ENCODE data around the gene VPS25. TPM values are rescaled to one million over a fixed set of nuclear protein-coding genes. Genes with fewer than 3 reads are reported as not detected.
"Not testable (repeated sequence)": the region's sequence is repeated elsewhere in the genome, so short reads cannot be mapped to it uniquely, and the experiment has no call there.

Gene VPS25
- total and polyA plus RNA-seq, 4 donors = 39.6 to 106 (median 59.5) TPM

DNA sequence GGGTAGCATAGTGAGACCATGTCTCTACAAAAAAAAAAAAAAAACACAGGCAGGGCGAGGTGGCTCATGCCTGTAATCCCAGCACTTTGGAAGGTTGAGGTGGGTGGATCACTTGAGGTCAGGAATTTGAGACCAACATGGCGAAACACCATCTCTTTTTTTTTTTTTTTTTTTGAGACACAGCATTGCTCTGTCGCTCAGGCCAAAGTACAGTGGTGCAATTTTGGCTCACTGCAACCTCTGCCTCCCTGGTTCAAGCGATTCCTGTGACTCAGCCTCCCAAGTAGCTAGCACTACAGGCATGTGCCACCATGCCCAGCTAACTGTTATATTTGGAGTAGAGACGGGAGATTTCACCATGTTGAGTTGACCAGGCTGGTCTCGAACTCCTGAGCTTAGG lies 7.1 kb upstream of the VPS25 start:
- H3K9me3 ChIP-seq (ENCODE audit: control insufficient read depth, insufficient read depth, low read length) = no peaks in the 10 kb centered on the region
- no peak overlapping the region for H3K27ac ChIP-seq (ENCODE audit: low read depth, low read length)
- peaks cover 4% of the 10 kb centered on the region for H3K27me3 ChIP-seq (ENCODE audit: control insufficient read depth, insufficient read depth, low read length)
- H3K4me1 ChIP-seq (ENCODE audit: control insufficient read depth, insufficient read depth, low read length) = peaks cover 11% of the 10 kb centered on the region
- 90% methylated on average over 5 of the region's 6 CpGs for WGBS (ENCODE audit: insufficient coverage)
- H3K4me3 ChIP-seq (ENCODE audit: low read depth, low read length) = no peak overlapping the region
- no peak for DNase-seq (ENCODE audit: low read depth in 4 of 6, low spot score in 6 of 6)
- no peaks in the 10 kb centered on the region for H3K36me3 ChIP-seq (ENCODE audit: control insufficient read depth, insufficient read depth, low read length)

DNA sequence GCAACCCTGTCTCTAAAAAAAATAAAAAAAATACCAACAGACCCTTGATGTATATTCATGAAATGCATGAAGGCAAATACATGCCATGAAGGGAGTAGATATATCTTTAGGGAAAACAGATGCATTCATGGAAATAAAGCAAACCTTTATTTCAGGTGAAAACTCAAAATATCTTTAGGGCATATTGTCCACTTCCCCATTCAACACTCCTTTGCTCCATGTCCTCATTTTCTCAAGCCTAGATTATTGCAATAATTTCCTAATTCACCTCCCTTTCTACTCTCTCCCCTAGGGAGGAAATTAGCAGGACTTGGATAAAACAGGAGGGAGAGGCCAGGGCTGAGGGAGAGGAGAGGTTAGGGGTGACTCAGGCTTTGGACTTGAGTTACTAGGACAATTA lies 5.7 kb upstream of the VPS25 start:
- Histone ChIP-seq H3K9me3 (ENCODE audit: control insufficient read depth, insufficient read depth, low read length) (no peaks in the 10 kb centered on the region), H3K4me3 (ENCODE audit: low read depth, low read length) (no peak overlapping the region), H3K36me3 (ENCODE audit: control insufficient read depth, insufficient read depth, low read length) (no peaks in the 10 kb centered on the region), H3K27ac (ENCODE audit: low read depth, low read length) (no peak overlapping the region), H3K27me3 (ENCODE audit: control insufficient read depth, insufficient read depth, low read length) (no peaks in the 10 kb centered on the region), H3K4me1 (ENCODE audit: control insufficient read depth, insufficient read depth, low read length) (peaks cover 1% of the 10 kb centered on the region)
- DNase-seq (ENCODE audit: low read depth in 4 of 6, low spot score in 6 of 6) = no peak

DNA sequence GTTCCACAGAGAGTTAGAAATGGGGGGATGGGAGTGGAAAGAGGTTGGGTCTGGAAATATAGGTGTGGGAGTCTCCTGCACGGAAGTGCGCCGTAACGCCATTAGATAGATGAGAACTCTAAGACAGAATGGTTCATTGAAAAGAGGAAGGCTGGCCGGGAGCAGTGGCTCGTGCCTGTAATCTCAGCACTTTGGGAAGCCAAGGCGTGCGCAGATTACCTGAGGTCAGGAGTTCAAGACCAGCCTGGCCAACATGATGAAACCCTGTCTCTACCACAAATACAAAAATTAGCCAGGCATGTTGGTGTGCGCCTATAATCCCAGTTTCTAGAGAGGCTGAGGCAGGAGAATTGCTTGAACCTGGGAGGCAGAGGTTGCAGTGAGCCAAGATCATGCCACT lies 5.2 kb upstream of the VPS25 start:
- not testable (repeated sequence) for H3K4me3 ChIP-seq (ENCODE audit: low read depth, low read length)
- 72% methylated on average over 4 of the region's 9 CpGs for WGBS (ENCODE audit: insufficient coverage)

DNA sequence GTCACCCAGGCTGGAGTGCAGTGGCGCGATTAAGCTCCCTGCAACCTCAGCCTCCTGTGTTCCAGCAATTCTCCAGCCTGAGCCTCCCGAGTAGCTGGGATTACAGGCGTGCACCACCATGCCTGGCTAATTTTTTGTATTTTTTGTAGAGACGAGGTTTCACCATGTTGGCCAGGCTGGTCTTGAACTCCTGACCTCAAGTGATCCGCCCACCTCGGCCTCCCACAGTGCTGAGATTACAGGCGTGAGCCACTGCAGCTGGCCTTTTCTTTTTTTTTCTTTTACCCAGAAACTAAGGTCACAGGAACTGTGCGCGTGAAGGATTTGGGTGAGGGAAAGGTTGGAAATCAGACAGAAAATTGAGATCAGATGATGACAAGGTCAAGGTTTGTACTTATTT lies 3.3 kb upstream of the VPS25 start:
- not testable (repeated sequence) for H3K36me3 ChIP-seq (ENCODE audit: control insufficient read depth, insufficient read depth, low read length); H3K4me1 ChIP-seq (ENCODE audit: control insufficient read depth, insufficient read depth, low read length); H3K27me3 ChIP-seq (ENCODE audit: control insufficient read depth, insufficient read depth, low read length); DNase-seq (ENCODE audit: low read depth in 4 of 6, low spot score in 6 of 6); H3K9me3 ChIP-seq (ENCODE audit: control insufficient read depth, insufficient read depth, low read length); H3K4me3 ChIP-seq (ENCODE audit: low read depth, low read length); H3K27ac ChIP-seq (ENCODE audit: low read depth, low read length)
- 46% methylated on average over 3 of the region's 10 CpGs for WGBS (ENCODE audit: insufficient coverage)

More for the DNA sequence above, 5.2 kb upstream of the VPS25 start:
- DNase-seq (ENCODE audit: low read depth in 4 of 6, low spot score in 6 of 6); H3K27me3 ChIP-seq (ENCODE audit: control insufficient read depth, insufficient read depth, low read length); H3K4me1 ChIP-seq (ENCODE audit: control insufficient read depth, insufficient read depth, low read length); H3K27ac ChIP-seq (ENCODE audit: low read depth, low read length); H3K9me3 ChIP-seq (ENCODE audit: control insufficient read depth, insufficient read depth, low read length); H3K36me3 ChIP-seq (ENCODE audit: control insufficient read depth, insufficient read depth, low read length): not testable (repeated sequence)

DNA sequence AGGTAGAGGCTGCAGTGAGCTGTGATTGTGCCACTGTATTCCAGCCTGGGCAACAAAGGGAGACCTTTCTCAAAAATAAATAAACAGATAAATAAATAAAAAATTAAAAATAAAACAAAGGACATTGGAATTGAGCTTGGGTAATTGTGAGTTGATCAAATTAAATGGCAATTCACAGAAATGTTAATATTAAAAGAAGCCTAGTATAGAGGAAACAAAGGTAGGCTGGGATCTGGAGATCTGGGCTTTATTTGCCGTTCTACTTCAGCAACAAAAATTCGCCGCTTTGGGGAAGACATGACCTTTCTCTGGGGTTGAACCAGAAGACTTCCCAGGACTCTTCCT lies 332 bp upstream of the VPS25 start:
- Histone ChIP-seq H3K9me3 (ENCODE audit: control insufficient read depth, insufficient read depth, low read length) (no peaks in the 10 kb centered on the region), H3K27me3 (ENCODE audit: control insufficient read depth, insufficient read depth, low read length) (no peaks in the 10 kb centered on the region), H3K4me1 (ENCODE audit: control insufficient read depth, insufficient read depth, low read length) (peaks cover 9% of the 10 kb centered on the region), H3K36me3 (ENCODE audit: control insufficient read depth, insufficient read depth, low read length) (peaks cover 27% of the 10 kb centered on the region), H3K4me3 (ENCODE audit: low read depth, low read length) (peak overlapping the region; percentile 70), H3K27ac (ENCODE audit: low read depth, low read length) (peak overlapping the region; percentile 4)
- no peak for DNase-seq (ENCODE audit: low read depth in 4 of 6, low spot score in 6 of 6)
- 12% methylated on average over 3 of the region's 3 CpGs for WGBS (ENCODE audit: insufficient coverage)

DNA sequence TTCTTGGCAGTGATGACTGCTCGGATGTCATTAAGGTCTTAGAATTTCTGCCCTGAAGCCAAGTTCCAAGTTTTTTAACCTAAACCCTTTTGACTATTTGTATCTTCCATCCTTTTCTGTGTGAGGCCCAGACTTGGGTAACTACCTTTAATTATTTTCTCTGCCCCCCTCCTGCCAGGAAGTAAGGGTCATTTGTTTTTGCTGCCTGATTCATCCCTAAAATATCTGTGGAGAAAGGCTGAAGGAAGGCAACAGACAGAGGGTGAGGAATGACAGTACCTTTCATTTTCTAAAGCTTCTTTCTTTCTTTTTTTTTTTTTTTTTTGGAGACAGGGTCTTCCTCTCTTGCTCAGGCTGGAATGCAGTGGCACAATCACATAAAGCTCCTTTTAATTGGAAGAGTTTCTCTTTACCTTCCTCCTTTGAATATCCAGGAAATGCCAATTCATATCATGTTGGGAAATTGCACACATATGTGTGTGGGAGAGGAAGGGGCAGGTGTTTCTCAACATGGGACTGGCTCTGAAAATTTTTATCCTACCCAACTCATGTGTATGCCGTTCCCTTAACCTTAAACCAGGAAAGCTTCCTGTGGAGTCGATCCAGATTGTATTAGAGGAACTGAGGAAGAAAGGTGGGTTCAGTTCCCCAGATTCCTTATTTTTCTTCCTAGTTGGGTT lies 957 bp downstream of the VPS25 start:
- WGBS (ENCODE audit: insufficient coverage) = no CpG with 5 or more reads among the region's 3 CpGs

DNA sequence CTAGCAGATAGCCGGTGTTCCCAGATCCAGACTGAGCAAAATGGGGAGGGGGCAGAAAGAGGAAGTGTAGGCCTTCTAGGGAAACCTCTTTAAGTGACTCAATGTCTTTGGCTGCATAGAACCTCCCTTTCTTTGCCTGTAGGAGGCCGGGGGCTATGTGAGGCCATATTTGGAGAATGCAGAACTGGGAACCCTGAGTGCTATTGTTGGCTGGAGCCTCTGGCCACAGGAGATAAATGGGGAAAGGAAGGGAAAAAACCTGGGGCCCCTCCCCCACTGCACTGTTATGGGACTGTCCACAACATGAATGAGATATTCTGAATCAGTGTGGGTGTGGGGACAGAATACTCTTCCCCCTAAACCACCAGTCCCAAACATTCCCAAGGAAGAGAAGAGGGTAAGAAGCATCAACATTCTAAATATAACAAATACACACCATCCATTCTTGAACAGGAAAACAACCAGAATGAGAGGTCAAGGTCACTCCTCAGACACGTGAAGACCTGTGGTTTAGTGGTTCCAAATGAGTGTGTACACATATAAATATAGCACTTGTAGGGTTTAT lies 2.4 kb downstream of the VPS25 start:
- Histone ChIP-seq H3K4me1 (ENCODE audit: control insufficient read depth, insufficient read depth, low read length) (peaks cover 16% of the 10 kb centered on the region), H3K9me3 (ENCODE audit: control insufficient read depth, insufficient read depth, low read length) (no peaks in the 10 kb centered on the region), H3K4me3 (ENCODE audit: low read depth, low read length) (no peak overlapping the region), H3K27me3 (ENCODE audit: control insufficient read depth, insufficient read depth, low read length) (peaks cover 8% of the 10 kb centered on the region), H3K27ac (ENCODE audit: low read depth, low read length) (no peak overlapping the region), H3K36me3 (ENCODE audit: control insufficient read depth, insufficient read depth, low read length) (peaks cover 38% of the 10 kb centered on the region)
- DNase-seq (ENCODE audit: low read depth in 4 of 6, low spot score in 6 of 6) = no peak
- 85% methylated on average over 2 of the region's 3 CpGs for WGBS (ENCODE audit: insufficient coverage)

More for the DNA sequence above, 957 bp downstream of the VPS25 start:
- H3K27ac ChIP-seq (ENCODE audit: low read depth, low read length) = no peak overlapping the region
- peak overlapping the region; percentile 70 for H3K4me3 ChIP-seq (ENCODE audit: low read depth, low read length)
- peaks cover 38% of the 10 kb centered on the region for H3K36me3 ChIP-seq (ENCODE audit: control insufficient read depth, insufficient read depth, low read length)
- DNase-seq (ENCODE audit: low read depth in 4 of 6, low spot score in 6 of 6) = no peak
- no peaks in the 10 kb centered on the region for H3K9me3 ChIP-seq (ENCODE audit: control insufficient read depth, insufficient read depth, low read length)
- peaks cover 9% of the 10 kb centered on the region for H3K4me1 ChIP-seq (ENCODE audit: control insufficient read depth, insufficient read depth, low read length)
- no peaks in the 10 kb centered on the region for H3K27me3 ChIP-seq (ENCODE audit: control insufficient read depth, insufficient read depth, low read length)

DNA sequence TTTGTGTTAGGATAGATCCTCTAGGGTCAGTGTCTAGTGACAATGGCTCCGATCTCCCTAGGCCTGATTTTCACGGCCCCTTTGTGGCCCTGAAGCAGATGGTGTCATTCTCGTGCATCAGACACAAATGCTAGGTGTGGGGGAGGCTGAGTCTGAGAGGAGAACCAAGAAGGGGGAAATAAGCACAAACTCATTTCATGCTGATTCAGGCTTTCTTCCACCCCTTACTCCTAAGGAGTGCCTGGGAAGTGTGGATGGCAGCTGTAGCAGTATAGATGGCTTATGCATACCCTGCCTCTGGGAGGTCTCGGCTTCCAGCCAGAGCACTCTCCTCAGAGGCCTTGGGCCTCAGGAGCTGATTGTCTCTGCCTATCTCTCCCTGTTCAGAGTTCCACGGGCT lies 5.3 kb downstream of the VPS25 start:
- Histone ChIP-seq H3K27ac (ENCODE audit: low read depth, low read length) (no peak overlapping the region), H3K9me3 (ENCODE audit: control insufficient read depth, insufficient read depth, low read length) (no peaks in the 10 kb centered on the region), H3K4me3 (ENCODE audit: low read depth, low read length) (no peak overlapping the region), H3K36me3 (ENCODE audit: control insufficient read depth, insufficient read depth, low read length) (peaks cover 38% of the 10 kb centered on the region), H3K4me1 (ENCODE audit: control insufficient read depth, insufficient read depth, low read length) (peaks cover 32% of the 10 kb centered on the region), H3K27me3 (ENCODE audit: control insufficient read depth, insufficient read depth, low read length) (peaks cover 38% of the 10 kb centered on the region)
- 75% methylated on average over 4 of the region's 5 CpGs for WGBS (ENCODE audit: insufficient coverage)
- no peak for DNase-seq (ENCODE audit: low read depth in 4 of 6, low spot score in 6 of 6)

DNA sequence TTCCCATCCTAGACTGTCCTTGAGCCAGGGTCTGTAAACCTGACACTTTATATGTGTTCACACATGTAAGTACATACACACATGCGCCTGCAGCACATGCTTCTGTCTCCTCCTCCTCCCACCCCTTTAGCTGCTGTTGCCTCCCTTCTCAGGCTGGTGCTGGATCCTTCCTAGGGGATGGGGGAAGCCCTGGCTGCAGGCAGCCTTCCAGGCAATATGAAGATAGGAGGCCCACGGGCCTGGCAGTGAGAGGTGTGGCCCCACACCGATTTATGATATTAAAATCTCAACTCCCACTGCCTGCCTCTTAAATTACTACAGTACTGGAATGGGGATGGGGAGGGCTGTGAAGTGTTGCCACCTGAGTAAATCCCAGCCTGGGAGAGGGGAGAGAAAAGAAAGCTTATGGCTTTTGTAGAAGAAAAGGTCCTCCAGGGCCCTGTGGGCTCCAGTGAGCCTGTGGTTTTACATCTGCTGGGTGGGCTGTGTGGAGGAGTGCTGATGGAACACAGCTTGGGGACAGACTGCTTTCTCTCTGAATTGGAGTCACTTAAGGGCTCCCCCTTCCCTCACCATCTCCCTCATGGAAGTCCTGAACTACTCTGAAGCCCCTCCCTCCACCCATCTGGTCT lies 6.2 kb downstream of the VPS25 start:
- no peaks in the 10 kb centered on the region for H3K9me3 ChIP-seq (ENCODE audit: control insufficient read depth, insufficient read depth, low read length)
- peaks cover 38% of the 10 kb centered on the region for H3K36me3 ChIP-seq (ENCODE audit: control insufficient read depth, insufficient read depth, low read length)
- 100% methylated on average over 1 of the region's 3 CpGs for WGBS (ENCODE audit: insufficient coverage)
- H3K27ac ChIP-seq (ENCODE audit: low read depth, low read length) = no peak overlapping the region
- H3K27me3 ChIP-seq (ENCODE audit: control insufficient read depth, insufficient read depth, low read length) = peaks cover 46% of the 10 kb centered on the region
- H3K4me1 ChIP-seq (ENCODE audit: control insufficient read depth, insufficient read depth, low read length) = peaks cover 37% of the 10 kb centered on the region
- H3K4me3 ChIP-seq (ENCODE audit: low read depth, low read length) = no peak overlapping the region
- no peak for DNase-seq (ENCODE audit: low read depth in 4 of 6, low spot score in 6 of 6)
